CMK (cell line): Measurements from ENCODE around the gene MAPT.

Experiments used
- DNase-seq: peaks from one replicate; pipeline ENCODE4 v3.0.0-alpha.2; 2010; ENCODE audit warnings: low read depth

Gene MAPT

GRCh38 chr17:46053911-46054534 is 159.7 kb downstream of the MAPT start:
- DNase-seq = no peak

- no peak for DNase-seq
Observed at GRCh38 chr17:46056800-46057304, 162.5 kb downstream of the MAPT start.

DNA sequence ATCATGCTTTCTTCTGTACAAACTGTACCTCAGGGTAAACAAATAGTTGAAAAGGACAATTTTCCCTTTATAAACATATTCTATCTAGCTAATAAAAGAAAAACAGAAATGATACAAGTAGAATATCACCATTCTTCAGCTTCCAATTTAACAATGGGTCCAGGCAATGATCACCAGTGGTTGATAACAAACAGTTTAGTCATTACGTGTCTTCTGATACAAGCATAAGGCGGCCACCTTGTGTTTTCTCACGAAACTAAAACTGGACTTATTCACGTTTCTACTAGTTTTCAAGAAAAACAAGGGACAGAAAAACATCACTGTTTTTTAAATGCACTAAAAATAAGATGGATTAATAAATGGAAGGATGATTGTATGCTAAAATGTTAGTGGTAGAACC is 163.0 kb downstream of the MAPT start:
- no peak for DNase-seq

- no peak for DNase-seq
Observed at GRCh38 chr17:46059486-46059885, 165.1 kb downstream of the MAPT start.

GRCh38 chr17:46060461-46060860 is 166.1 kb downstream of the MAPT start:
- DNase-seq = no peak

DNA sequence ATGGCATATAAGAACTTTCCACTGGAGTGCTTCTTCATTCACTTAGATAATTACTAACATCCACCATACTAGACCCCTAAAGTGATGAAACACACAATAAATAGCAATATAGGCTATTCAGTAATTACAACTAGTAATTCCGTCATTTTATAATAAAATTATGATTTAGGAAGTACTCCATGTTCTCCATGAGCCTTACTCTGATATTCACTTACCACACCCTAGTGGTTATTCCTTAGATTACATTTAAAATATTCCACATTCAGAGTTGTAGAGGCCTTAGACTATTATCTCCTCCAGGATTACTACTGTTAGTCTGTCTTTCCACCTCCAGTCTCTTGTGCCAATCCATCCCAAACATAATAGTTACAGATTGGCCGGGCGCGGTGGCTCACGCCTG is 167.1 kb downstream of the MAPT start:
- DNase-seq = no peak

DNA sequence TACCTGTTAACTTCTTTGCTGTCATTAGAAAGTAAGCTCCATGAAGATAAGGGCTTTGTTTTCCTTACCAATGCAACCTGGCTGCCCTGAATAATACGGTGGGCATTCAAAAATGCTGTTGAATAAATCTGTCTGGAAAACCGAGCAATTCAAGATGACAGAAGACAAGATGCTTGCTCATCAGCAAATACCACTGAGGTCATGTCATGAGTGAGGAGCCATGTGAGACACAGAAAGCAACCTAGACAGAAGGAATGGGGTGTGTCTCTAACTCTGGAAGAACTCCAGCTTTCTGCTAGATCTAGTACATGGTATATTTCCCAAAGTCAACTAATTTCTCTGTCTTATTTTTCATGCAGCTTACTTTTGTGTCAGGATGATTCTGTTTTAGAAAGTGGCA is 168.9 kb downstream of the MAPT start:
- no peak for DNase-seq

DNA sequence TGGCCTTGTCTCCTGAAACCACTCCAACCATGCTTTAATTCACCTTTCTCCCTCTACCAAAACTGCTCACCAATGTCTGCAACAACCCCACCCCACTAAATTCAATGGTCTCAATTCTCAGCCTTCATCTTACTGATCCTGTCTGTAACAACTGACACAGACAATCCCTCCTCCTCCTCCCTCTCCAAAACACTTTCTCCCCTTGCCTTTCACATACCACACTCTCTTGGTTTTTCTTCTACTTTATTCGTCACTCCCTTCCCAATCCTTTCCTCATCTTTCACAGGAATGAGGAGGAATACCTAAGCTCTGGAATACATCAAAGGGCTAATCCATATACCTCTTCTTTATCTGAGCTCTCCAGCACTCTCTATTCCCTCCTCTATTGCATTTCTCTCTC is 170.1 kb downstream of the MAPT start:
- DNase-seq = no peak

DNA sequence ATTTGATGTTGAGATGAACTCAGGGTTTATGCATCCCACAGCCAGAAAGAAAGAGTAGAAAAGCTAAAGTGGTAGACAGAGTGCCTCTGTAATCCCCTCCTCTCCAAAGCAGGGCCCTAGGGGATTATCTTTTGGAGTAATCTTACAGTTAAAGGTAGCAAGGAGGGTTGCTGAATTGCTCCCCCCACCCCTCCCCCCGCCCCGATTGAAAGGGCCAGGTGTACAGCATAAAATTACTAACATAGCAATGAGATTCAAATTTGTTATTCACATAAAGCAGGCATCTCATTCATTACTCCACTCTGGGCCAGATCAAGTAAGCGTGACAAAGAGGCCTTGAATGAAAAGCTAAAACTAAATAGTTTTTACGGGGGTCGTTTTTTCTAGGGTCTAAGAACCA is 177.4 kb downstream of the MAPT start:
- DNase-seq = no peak

GRCh38 chr17:46072998-46073397 is 178.6 kb downstream of the MAPT start:
- no peak for DNase-seq

- no peak for DNase-seq
Observed at GRCh38 chr17:46074540-46074939, 180.2 kb downstream of the MAPT start.
